HG02885 (cell line): ENCODE measurements around the gene GNB1L.

ENCODE experiments used
- ATAC-seq: cut with Tn5 transposase; IDR thresholded peaks from one replicate; pipeline ENCODE4 v1.9.1; 2021; ENCODE audit warnings: mild to moderate bottlenecking; ENCODE audit not compliant: unreplicated experiment, poor library complexity

The GNB1L gene

DNA sequence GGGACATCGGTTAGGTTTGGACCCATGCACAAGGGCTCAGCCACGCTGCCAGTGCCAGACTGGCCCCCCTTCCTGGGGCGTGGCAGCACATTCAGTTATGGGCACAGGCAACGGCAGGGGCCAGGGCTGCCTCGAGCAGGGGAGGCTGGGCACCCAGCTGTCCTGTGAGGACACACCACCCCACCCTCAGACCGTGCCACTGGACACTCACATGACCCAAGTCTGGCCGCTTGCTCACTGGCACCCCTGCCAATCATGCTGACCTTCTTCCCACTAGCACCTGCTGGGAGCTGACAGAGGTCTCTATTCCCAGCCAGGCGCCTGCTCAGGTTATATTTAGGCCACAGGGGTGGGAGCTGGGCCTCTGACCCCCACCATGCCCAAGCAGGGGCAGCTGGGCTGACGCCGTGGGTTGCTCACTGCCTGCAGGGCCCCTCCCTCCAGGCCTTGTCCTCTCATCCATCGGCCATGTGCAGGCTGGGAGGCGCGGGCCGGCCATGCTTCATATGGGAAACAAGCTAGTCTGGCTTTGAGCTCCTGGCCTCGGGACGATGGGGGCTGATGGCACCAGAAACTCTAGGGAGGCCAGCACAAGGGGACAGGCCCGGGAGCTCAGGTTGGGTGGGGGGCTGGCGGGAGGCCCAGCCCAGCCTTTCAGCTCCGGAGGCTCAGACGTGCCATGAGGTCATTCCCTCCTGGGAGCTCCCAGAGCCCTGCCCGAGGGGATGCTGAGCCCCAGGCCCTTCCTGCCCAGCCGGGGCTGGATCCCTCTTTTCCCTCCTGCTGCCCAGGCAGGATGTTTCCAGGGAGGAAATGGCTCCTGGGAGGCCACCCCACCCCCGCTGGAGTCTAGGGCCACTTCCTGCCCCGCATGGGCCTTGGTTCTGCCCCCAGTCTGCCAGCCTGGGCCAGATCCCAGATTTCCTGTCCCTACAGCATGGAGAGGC lies 109.2 kb downstream of the GNB1L start:
- no peak for ATAC-seq

- ATAC-seq: no peak
Observed at GRCh38 chr22:19744350-19745006, 110.2 kb downstream of the GNB1L start.

GRCh38 chr22:19743651-19744050 lies 111.0 kb downstream of the GNB1L start:
- no peak for ATAC-seq

GRCh38 chr22:19743081-19743480 lies 111.6 kb downstream of the GNB1L start:
- no peak for ATAC-seq

DNA sequence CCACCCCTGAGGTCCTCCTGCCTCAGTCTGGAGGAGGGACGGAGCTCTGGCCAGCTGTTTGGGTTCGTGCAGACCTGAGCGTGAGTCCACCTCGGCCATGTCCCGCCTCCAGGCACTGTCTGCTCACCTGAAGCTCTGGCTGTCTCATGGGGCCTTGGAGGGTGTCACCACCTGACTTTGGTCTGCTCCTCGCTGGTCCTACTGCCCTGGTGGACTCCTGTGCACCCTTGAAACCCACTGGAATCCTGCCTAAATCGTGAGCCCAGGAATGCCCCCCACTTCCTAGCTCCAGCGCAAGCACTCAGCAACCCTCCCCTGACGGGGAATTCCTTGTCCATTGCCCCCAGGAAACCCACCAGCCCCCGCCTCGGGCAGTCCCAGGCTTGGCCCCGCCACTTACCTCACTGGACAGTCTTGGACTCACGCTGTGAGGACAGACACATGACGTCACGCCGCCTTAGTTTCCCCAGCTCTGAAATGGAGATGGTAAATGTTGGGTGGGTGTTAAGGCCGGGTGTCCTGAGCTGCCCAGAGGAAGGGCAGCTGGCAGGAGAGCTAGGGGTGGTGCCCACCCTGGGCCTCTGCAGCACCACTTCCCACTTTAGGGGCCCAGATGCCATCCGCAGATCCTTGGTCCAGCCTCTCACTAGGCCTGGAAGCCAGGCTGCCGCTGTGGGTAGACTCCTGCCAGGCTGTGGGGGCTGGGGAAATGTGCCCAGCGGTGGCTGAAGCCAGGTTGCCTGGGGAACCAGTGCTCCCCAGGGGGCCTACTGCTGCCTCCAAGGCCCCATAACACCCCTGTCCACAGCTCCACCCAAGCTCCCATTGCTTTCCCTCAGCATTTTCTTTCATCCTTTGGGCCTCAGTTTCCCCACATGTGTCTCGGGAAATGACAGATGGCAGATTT lies 112.3 kb downstream of the GNB1L start:
- no peak for ATAC-seq

- no peak for ATAC-seq
Observed at GRCh38 chr22:19741053-19741452, 113.6 kb downstream of the GNB1L start.

GRCh38 chr22:19740586-19740985 lies 114.1 kb downstream of the GNB1L start:
- no peak for ATAC-seq

GRCh38 chr22:19739911-19740449 lies 114.7 kb downstream of the GNB1L start:
- no peak for ATAC-seq

DNA sequence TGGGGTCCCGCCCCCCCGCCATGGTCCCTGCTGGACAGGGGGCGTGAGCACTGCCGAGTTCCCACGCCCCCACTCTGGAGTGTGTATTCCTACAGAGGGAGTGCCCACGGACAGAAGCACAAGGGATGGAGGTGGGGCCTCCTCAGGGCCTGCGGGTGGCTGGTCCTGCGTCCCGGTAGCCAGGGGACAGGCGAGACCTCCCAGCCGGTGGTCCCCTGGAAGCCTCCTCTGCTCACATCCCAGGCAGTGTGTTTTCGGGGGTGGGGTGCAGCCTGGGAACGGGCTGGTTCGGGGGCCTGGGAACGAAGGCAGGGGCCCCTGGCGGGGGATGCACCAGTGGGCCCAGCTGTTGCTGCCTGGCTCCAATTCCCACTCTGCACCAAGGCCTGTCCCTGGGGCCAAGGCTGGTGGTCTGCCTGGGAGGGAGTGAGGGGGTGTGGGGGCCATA lies 115.2 kb downstream of the GNB1L start:
- no peak for ATAC-seq

DNA sequence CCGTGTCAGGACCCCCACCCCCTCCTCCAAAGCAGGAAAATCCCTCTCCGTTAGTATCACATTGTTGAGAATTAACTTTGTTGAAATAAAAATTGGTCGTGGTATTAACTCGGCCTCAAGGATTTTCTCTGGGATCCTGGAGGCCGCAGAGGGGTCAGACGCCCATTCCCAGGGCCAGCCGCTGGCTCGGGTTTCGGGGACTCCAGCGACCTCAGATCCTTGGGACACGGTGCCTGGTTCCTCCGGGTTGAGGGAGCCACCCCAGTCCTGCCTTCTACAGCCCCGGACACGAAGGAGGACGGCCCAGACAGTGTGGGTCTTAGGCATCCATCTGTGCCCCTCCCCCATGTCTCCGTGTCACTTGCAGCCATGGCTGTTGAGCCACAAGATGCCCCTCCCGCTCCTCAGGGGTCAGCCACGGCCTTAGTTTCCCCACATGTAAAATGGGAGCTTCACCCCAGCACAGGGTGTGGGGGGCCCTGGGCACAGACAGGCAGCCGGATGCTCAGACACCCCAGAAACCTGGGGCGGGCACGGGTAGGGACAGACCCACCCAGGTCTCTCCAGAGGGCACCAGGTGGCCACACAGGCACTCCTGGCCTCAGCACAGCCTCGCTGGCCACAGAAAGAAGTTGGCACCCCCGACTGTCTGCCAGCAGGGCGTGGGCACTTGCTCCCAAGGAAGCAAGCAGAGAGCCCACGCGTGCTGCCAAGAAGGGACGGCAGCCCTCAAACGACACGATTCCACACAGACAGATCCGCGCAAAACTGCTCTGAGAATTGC lies 115.8 kb downstream of the GNB1L start:
- ATAC-seq: no peak

- ATAC-seq: no peak
Observed at GRCh38 chr22:19737846-19738663, 116.6 kb downstream of the GNB1L start.

- no peak for ATAC-seq
Observed at GRCh38 chr22:19735665-19736510, 118.8 kb downstream of the GNB1L start.

DNA sequence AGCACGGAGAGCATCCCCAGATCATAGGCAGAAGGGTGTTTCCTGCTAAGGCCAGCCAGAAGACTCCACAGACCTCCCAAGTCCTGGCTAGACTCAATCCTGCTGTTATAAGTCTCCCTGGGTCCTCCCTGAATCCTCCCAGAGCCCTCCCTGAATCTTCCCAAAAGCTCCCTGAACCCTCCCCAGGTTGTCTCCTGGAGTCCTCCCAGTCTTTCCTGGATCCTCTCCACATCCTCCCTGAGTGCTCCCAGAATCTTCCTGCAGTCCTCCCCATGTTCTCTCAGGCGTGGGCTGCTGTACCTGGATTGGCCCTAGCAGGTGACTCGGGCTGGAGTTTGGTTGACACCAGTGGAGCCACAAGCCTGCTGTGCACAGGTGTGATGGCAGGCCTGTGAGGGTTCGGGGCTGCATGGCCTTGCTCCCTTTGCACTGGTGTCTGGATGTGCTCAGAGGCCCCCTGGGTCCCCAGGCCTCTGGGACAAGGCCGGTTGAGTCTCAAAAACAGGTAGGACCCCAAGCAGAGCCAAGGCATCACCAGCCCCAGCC lies 119.8 kb downstream of the GNB1L start:
- ATAC-seq: no peak

- no peak for ATAC-seq
Observed at GRCh38 chr22:19734163-19734562, 120.5 kb downstream of the GNB1L start.

DNA sequence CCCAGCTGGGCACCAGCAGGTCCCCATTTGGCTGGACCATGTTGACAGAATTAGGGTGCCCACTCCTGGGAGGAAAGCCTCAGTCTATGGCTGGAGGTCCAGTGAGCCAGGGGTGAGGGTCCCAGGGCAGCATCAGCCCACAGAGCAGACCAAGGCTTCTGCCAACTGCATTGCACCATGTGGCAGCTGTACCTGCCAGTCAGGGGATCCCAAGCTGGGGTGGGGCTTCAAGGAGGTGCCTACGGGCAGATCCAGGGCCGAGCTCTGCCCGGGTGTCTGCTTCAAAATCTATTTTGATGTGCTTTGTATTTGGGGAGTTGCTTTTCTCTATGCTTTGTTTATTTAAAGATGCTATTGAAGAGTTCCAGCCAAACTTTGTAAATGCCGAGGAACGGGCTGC lies 120.9 kb downstream of the GNB1L start:
- ATAC-seq: no peak
